ENCODE measurements around the gene OR52I2. TPM values are rescaled to one million over a fixed set of nuclear protein-coding genes. Genes with fewer than 3 reads are reported as not detected.

The OR52I2 gene
- total and polyA plus RNA-seq, 2 donors (not counting 1 experiment from before 2014, with no cell fraction given): not detected

DNA sequence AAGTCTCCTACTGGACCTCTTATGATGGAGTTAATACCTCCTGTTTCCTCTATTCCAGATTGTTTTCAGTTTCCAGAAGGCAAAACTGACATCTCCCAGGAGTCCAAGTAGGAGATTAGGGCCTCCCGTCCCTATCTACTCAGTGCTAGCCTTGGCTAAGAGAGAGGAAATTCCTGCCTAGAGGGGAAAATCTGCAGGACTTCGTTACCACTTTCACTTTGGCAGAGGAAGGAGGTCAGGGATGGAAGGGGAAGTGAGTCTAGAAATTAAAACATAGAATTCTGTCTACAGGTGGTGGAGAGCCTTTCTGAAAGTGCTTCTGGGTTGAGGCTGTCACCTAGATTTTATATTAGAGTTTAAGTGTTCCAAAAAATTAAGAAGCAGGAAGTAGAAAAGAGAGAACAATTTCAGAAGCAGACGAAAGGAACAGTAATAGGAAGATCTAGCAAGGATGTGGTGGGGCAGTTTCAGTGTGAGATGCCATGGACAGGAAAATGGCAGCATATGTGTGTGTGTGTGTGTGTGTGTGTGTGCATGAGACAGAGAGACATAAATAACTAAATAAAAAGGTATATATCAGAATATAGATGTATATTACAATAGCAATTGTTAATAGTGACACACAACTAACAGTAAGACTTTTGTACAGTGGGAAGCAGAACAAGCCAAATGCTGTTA lies 28.9 kb downstream of the OR52I2 start:
- Histone ChIP-seq H2AFZ (ENCODE audit: insufficient read depth, low read depth, low read length, poor library complexity, severe bottlenecking) (peak overlapping the region; percentile 100), H3K4me2 (replicated peaks; ENCODE audit: low read depth, low read length, poor library complexity, severe bottlenecking) (peak overlapping the region; percentile 74), H3K36me3 (replicated peaks in 1 of 2; ENCODE audit: control extremely low read depth in 1 of 2, control insufficient read depth in 1 of 2, extremely low read depth in 1 of 2, insufficient read depth in 2 of 2, low read length in 1 of 2) (no peaks in the 10 kb centered on the region), H3K4me1 (ENCODE audit: control insufficient read depth in 2 of 2, insufficient read depth in 2 of 2, low read length in 2 of 2) (peaks cover 21 to 29% of the 10 kb centered on the region in 2 donors), H3K27ac (ENCODE audit: low read length in 2 of 2) (peak overlapping the region; percentile 4 to 39), H3K4me3 (ENCODE audit: control extremely low read depth in 1 of 5, extremely low read depth in 1 of 5, insufficient read depth in 1 of 5, low read depth in 2 of 5, low read length in 4 of 5) (peak overlapping the region in 3 of 5 experiments; percentile 21 to 59 (median 37)), H3K79me2 (ENCODE audit: control insufficient read depth, insufficient read depth, low read length) (peaks cover 5% of the 10 kb centered on the region), H3K9ac (ENCODE audit: low read length) (peak overlapping the region; percentile 49), H4K20me1 (ENCODE audit: control insufficient read depth, insufficient read depth, low read length, poor library complexity, severe bottlenecking) (no peaks in the 10 kb centered on the region), H3K27me3 (replicated peaks in 1 of 4; ENCODE audit: control extremely low read depth in 1 of 4, control insufficient read depth in 3 of 4, insufficient read depth in 4 of 4, low read length in 3 of 4) (peaks cover 0 to 12% (median 2%) of the 10 kb centered on the region in 4 experiments), H3K9me3 (ENCODE audit: control extremely low read depth in 1 of 3, control insufficient read depth in 2 of 3, insufficient read depth in 1 of 3, low read length in 2 of 3) (no peaks in the 10 kb centered on the region)
- Mint-ChIP-seq H3K27ac (peak overlapping the region; percentile 92), H3K27me3 (peaks cover 4% of the 10 kb centered on the region), H3K9me3 (ENCODE audit: insufficient read depth) (peaks cover 3% of the 10 kb centered on the region), H3K4me1 (peaks cover 45% of the 10 kb centered on the region), H3K4me3 (peak overlapping the region; percentile 58)
- intact Hi-C loops (cut with micrococcal nuclease): no loop called here
- ChIA-PET CTCF (interaction anchor here (0.6 kb wide), 1 partner anchor 26 kb away, joined by 3 read pairs; no protein-coding TSS in a partner anchor), POLR2A (no interaction called here)
- WGBS (ENCODE audit: insufficient coverage): 10% methylated on average over 2 of the region's 3 CpGs
- DNase-seq (peak; percentile 39), ATAC-seq (ENCODE audit: low read depth) (no peak)
- TF ChIP-seq, protein P1, sequence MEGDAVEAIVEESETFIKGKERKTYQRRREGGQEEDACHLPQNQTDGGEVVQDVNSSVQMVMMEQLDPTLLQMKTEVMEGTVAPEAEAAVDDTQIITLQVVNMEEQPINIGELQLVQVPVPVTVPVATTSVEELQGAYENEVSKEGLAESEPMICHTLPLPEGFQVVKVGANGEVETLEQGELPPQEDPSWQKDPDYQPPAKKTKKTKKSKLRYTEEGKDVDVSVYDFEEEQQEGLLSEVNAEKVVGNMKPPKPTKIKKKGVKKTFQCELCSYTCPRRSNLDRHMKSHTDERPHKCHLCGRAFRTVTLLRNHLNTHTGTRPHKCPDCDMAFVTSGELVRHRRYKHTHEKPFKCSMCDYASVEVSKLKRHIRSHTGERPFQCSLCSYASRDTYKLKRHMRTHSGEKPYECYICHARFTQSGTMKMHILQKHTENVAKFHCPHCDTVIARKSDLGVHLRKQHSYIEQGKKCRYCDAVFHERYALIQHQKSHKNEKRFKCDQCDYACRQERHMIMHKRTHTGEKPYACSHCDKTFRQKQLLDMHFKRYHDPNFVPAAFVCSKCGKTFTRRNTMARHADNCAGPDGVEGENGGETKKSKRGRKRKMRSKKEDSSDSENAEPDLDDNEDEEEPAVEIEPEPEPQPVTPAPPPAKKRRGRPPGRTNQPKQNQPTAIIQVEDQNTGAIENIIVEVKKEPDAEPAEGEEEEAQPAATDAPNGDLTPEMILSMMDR (IDR thresholded peaks at IDR 0.05): no peak
- no peak for TF ChIP-seq EZH2 (IDR thresholded peaks at IDR 0.05; ENCODE audit: borderline replicate concordance, insufficient read depth, low read depth, low read length, poor library complexity, severe bottlenecking)

DNA sequence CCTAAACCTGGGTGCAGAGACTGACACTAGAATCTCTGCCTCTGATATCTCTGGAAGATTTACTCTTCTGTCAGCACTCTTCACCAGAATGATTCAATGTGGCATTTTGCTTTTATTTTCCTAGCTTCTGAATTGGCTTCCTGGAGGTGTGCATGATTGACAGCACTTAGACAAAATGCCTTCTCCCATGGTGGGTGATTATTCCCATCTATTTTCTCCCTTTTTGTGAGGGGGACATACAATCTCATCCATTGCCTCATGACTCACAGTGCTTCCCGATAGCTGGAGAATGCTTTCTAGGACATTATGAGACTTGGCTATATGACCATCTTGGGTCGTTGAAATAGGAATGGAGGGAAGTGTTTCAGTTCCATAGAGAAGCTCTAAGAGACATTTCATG lies 30.4 kb downstream of the OR52I2 start:
- intact Hi-C loops (cut with micrococcal nuclease): no loop called here
- H3K27ac ChIP-seq (ENCODE audit: low read length in 2 of 2): no peak overlapping the region
- ATAC-seq (ENCODE audit: low read depth) (no peak), DNase-seq (no peak)
- no peak overlapping the region for H3K9ac ChIP-seq (ENCODE audit: low read length)
- ChIA-PET CTCF (no interaction called here), POLR2A (no interaction called here)
- peaks cover 3% of the 10 kb centered on the region for H3K9me3 Mint-ChIP-seq (ENCODE audit: insufficient read depth)
- H3K9me3 ChIP-seq (ENCODE audit: control extremely low read depth in 1 of 3, control insufficient read depth in 2 of 3, insufficient read depth in 1 of 3, low read length in 2 of 3): no peaks in the 10 kb centered on the region
- H3K4me3 ChIP-seq (ENCODE audit: control extremely low read depth in 1 of 5, extremely low read depth in 1 of 5, insufficient read depth in 1 of 5, low read depth in 2 of 5, low read length in 4 of 5): no peak overlapping the region
- WGBS (ENCODE audit: insufficient coverage): no CpG with 5 or more reads among the region's 2 CpGs
- no peak overlapping the region for H3K4me3 Mint-ChIP-seq
- H3K27me3 Mint-ChIP-seq: peaks cover 10% of the 10 kb centered on the region
- no peak overlapping the region for H3K4me2 ChIP-seq (replicated peaks; ENCODE audit: low read depth, low read length, poor library complexity, severe bottlenecking)
- no peak overlapping the region for H3K27ac Mint-ChIP-seq
- H3K36me3 ChIP-seq (replicated peaks in 1 of 2; ENCODE audit: control extremely low read depth in 1 of 2, control insufficient read depth in 1 of 2, extremely low read depth in 1 of 2, insufficient read depth in 2 of 2, low read length in 1 of 2): no peaks in the 10 kb centered on the region
- H3K4me1 ChIP-seq (ENCODE audit: control insufficient read depth in 2 of 2, insufficient read depth in 2 of 2, low read length in 2 of 2): peaks cover 19 to 21% of the 10 kb centered on the region in 2 donors
- peaks cover 0 to 12% (median 2%) of the 10 kb centered on the region in 4 experiments for H3K27me3 ChIP-seq (replicated peaks in 1 of 4; ENCODE audit: control extremely low read depth in 1 of 4, control insufficient read depth in 3 of 4, insufficient read depth in 4 of 4, low read length in 3 of 4)
- peaks cover 5% of the 10 kb centered on the region for H3K79me2 ChIP-seq (ENCODE audit: control insufficient read depth, insufficient read depth, low read length)
- no peak overlapping the region for H2AFZ ChIP-seq (ENCODE audit: insufficient read depth, low read depth, low read length, poor library complexity, severe bottlenecking)
- no peaks in the 10 kb centered on the region for H4K20me1 ChIP-seq (ENCODE audit: control insufficient read depth, insufficient read depth, low read length, poor library complexity, severe bottlenecking)
- TF ChIP-seq, protein P1 (IDR thresholded peaks at IDR 0.05): no peak
- TF ChIP-seq EZH2 (IDR thresholded peaks at IDR 0.05; ENCODE audit: borderline replicate concordance, insufficient read depth, low read depth, low read length, poor library complexity, severe bottlenecking): no peak
- peaks cover 34% of the 10 kb centered on the region for H3K4me1 Mint-ChIP-seq
